HL-60 (cell line): ENCODE data around the gene ANKS4B.
"Not testable (repeated sequence)": the region's sequence is repeated elsewhere in the genome, so short reads cannot be mapped to it uniquely, and the experiment has no call there.

Experiments
- DNase-seq, 2 experiments: peaks; one replicate each; pipeline ENCODE4 v3.0.0-alpha.2; 2010 to 2020; ENCODE audit warnings: low read depth in 1 of 2, low spot score in 1 of 2
- H3K27ac ChIP-seq: fragments of 250-450 bp; sonication (Bioruptor Pico); replicated peaks from 2 replicates; pipeline ENCODE4 v1.5.1; 2020; ENCODE audit warnings: mild to moderate bottlenecking, moderate library complexity
- H3K27me3 ChIP-seq: fragments of 250-450 bp; sonication (Bioruptor Pico); 2 replicates; pipeline ENCODE4 v1.5.1; 2021; ENCODE audit warnings: mild to moderate bottlenecking, moderate library complexity; ENCODE audit not compliant: insufficient read depth, poor library complexity, severe bottlenecking
- H3K4me3 ChIP-seq: replicated peaks from 2 replicates; pipeline ENCODE4 v1.5.1; 2011; ENCODE audit warnings: mild to moderate bottlenecking, control low read depth, low read length; ENCODE audit not compliant: insufficient read depth
- GABPA ChIP-seq: IDR thresholded peaks from 2 replicates; pipeline ENCODE4 v1.6.1; 2012; ENCODE audit warnings: low read depth
- POLR2AphosphoS5 ChIP-seq: IDR thresholded peaks from 2 replicates; pipeline ENCODE4 v1.6.1; 2012; ENCODE audit warnings: low read depth
- REST ChIP-seq: IDR thresholded peaks from 2 replicates; pipeline ENCODE4 v1.6.1; 2012; ENCODE audit warnings: low read depth; ENCODE audit not compliant: insufficient replicate concordance
- SPI1 ChIP-seq: IDR thresholded peaks from 2 replicates; pipeline ENCODE4 v1.6.1; 2012; ENCODE audit warnings: low read depth, mild to moderate bottlenecking, borderline replicate concordance
- TF ChIP-seq, protein P1 (sequence below): IDR thresholded peaks from one replicate; pipeline ENCODE4 v1.5.1; 2011; ENCODE audit warnings: low read length, control low read depth, inconsistent platforms; ENCODE audit not compliant: insufficient read depth

The ANKS4B gene

DNA sequence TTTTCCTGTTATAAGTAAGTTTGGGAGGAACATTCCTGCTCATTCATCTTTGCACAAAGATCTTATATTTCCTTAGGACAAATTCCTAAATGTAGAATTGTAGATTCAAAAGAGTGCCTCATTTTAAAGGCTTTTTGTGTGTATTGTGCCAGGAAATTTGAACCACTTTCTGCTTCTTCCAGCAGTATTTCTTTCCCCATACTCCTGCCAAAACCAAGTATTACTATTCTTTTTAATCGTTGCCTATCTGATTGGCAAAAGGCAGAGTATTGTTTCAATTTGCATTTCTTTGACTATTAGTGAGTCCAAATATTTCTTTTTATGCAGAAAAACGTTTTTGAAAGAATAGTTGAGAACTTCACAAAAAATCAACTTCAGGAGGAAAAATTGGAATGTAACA, 9.3 kb downstream of the ANKS4B start:
- no peak overlapping the region for H3K4me3 ChIP-seq
- H3K27ac ChIP-seq: no peak overlapping the region
- no peak for DNase-seq
- TF ChIP-seq REST (no peak), SPI1 (no peak), POLR2AphosphoS5 (no peak), GABPA (no peak)
- TF ChIP-seq, protein P1, sequence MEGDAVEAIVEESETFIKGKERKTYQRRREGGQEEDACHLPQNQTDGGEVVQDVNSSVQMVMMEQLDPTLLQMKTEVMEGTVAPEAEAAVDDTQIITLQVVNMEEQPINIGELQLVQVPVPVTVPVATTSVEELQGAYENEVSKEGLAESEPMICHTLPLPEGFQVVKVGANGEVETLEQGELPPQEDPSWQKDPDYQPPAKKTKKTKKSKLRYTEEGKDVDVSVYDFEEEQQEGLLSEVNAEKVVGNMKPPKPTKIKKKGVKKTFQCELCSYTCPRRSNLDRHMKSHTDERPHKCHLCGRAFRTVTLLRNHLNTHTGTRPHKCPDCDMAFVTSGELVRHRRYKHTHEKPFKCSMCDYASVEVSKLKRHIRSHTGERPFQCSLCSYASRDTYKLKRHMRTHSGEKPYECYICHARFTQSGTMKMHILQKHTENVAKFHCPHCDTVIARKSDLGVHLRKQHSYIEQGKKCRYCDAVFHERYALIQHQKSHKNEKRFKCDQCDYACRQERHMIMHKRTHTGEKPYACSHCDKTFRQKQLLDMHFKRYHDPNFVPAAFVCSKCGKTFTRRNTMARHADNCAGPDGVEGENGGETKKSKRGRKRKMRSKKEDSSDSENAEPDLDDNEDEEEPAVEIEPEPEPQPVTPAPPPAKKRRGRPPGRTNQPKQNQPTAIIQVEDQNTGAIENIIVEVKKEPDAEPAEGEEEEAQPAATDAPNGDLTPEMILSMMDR: no peak
- H3K27me3 ChIP-seq: no peaks in the 10 kb centered on the region

DNA sequence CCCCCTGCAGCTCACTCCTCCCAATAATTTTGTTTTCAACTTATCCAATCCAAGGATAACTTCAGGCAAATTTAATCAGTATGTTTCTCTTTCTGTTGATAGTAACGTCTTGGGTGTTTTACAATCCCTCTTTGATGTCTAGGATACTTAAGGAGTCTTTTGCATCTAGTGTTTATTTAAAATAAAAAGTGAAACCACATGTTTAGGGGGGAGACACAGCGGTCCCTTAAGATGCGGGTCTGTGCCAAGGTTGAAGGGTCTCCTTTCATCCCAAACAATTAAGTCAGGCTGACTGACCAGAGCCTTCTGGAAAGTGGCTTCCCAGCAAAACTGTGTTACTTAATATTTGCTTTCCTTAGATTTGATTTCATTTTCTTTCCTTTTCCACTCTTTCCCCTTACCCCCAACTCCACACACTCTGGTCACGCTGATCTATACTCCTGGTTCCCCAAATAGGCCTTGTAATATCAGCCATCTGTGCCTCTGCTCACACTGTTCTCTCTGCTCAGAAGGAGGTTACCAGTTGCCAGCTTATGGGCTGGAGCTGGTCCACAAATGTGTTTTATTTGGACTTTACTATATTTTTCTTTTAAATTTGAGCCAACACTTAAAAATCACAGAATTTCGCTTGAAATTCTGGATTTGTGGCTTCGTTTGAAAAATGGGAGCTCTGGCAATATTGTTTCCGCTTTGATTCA, 11.2 kb downstream of the ANKS4B start:
- DNase-seq: no peak
- no peak overlapping the region for H3K27ac ChIP-seq
- H3K4me3 ChIP-seq: no peak overlapping the region
- TF ChIP-seq, protein P1: no peak
- TF ChIP-seq REST: no peak
- no peak for TF ChIP-seq GABPA
- no peak for TF ChIP-seq SPI1
- no peak for TF ChIP-seq POLR2AphosphoS5
- H3K27me3 ChIP-seq: no peaks in the 10 kb centered on the region

GRCh38 chr16:21248179-21248578, 14.7 kb downstream of the ANKS4B start:
- not testable (repeated sequence) for H3K27me3 ChIP-seq, DNase-seq, H3K4me3 ChIP-seq, H3K27ac ChIP-seq

GRCh38 chr16:21250072-21250923, 16.8 kb downstream of the ANKS4B start:
- Histone ChIP-seq H3K27me3 (no peaks in the 10 kb centered on the region), H3K4me3 (no peak overlapping the region), H3K27ac (no peak overlapping the region)
- TF ChIP-seq, protein P1: no peak
- TF ChIP-seq GABPA (no peak), REST (no peak), POLR2AphosphoS5 (no peak), SPI1 (no peak)
- DNase-seq: no peak
